HEK293 (cell line): ENCODE measurements around the gene SPACA4.

ENCODE experiments used
- CTCF ChIP-seq: fragments of 450-650 bp; formaldehyde crosslinking; IDR thresholded peaks from 2 replicates; pipeline ENCODE4 v1.5.1; 2016; ENCODE audit warnings: missing biosample characterization, missing genetic modification characterization
- GLI2 ChIP-seq: fragments of 450-650 bp; formaldehyde crosslinking; IDR thresholded peaks from 2 replicates; pipeline ENCODE4; 2017; ENCODE audit warnings: missing biosample characterization, missing genetic modification characterization, low read depth, borderline replicate concordance
- PBX3 ChIP-seq: sonication (generic); formaldehyde crosslinking; IDR thresholded peaks from 2 replicates; pipeline ENCODE4 v1.8.1; 2022; ENCODE audit warnings: mild to moderate bottlenecking, moderate library complexity, missing genetic modification reagents
- ZBTB10 ChIP-seq: fragments of 450-650 bp; formaldehyde crosslinking; IDR thresholded peaks from 2 replicates; pipeline ENCODE4 v1.5.1; 2016; ENCODE audit warnings: missing biosample characterization, missing genetic modification characterization
- ZBTB49 ChIP-seq: fragments of 450-650 bp; formaldehyde crosslinking; IDR thresholded peaks from 2 replicates; pipeline ENCODE4 v1.5.1; 2016; ENCODE audit warnings: missing biosample characterization, missing genetic modification characterization, low read depth
- ZBTB8A ChIP-seq: fragments of 450-650 bp; formaldehyde crosslinking; IDR thresholded peaks from 2 replicates; pipeline ENCODE4 v1.5.1; 2016; ENCODE audit warnings: missing biosample characterization, missing genetic modification characterization
- ZEB2 ChIP-seq: fragments of 450-650 bp; formaldehyde crosslinking; IDR thresholded peaks from 2 replicates; pipeline ENCODE4 v1.5.1; 2016; ENCODE audit warnings: missing biosample characterization, missing genetic modification characterization
- ZNF10 ChIP-seq: fragments of 450-650 bp; formaldehyde crosslinking; IDR thresholded peaks from 2 replicates; pipeline ENCODE4 v1.5.1; 2017; ENCODE audit warnings: missing biosample characterization, missing genetic modification characterization
- ZNF146 ChIP-seq: fragments of 450-650 bp; formaldehyde crosslinking; IDR thresholded peaks from 2 replicates; pipeline ENCODE4 v1.5.1; 2016; ENCODE audit warnings: missing biosample characterization, missing genetic modification characterization
- ZNF362 ChIP-seq: fragments of 450-650 bp; formaldehyde crosslinking; IDR thresholded peaks from 2 replicates; pipeline ENCODE4 v1.5.1; 2016; ENCODE audit warnings: missing biosample characterization, missing genetic modification characterization
- ZNF488 ChIP-seq: fragments of 450-650 bp; formaldehyde crosslinking; IDR thresholded peaks from 2 replicates; pipeline ENCODE4 v1.5.1; 2016; ENCODE audit warnings: missing biosample characterization, missing genetic modification characterization
- ZNF549 ChIP-seq: fragments of 450-650 bp; IDR thresholded peaks from 2 replicates; pipeline ENCODE4 v1.5.1; 2018; ENCODE audit warnings: missing biosample characterization, missing genetic modification characterization, mild to moderate bottlenecking, inconsistent platforms, moderate library complexity
- ZNF555 ChIP-seq: fragments of 450-650 bp; formaldehyde crosslinking; conservative IDR thresholded peaks from 2 replicates; pipeline ENCODE4 v1.5.1; 2017; ENCODE audit warnings: missing biosample characterization, mild to moderate bottlenecking, missing genetic modification characterization, inconsistent platforms
- ZNF560 ChIP-seq: fragments of 450-650 bp; formaldehyde crosslinking; IDR thresholded peaks from 2 replicates; pipeline ENCODE4 v1.5.1; 2017; ENCODE audit warnings: missing biosample characterization, missing genetic modification characterization, borderline replicate concordance
- ZNF585B ChIP-seq: fragments of 450-650 bp; formaldehyde crosslinking; IDR thresholded peaks from 2 replicates; pipeline ENCODE4 v1.5.1; 2016; ENCODE audit warnings: missing biosample characterization, missing genetic modification characterization
- ZNF624 ChIP-seq: fragments of 450-650 bp; formaldehyde crosslinking; IDR thresholded peaks from 2 replicates; pipeline ENCODE4 v1.5.1; 2017; ENCODE audit warnings: missing biosample characterization, missing genetic modification characterization
- ZNF658 ChIP-seq: fragments of 450-650 bp; formaldehyde crosslinking; IDR thresholded peaks from 2 replicates; pipeline ENCODE4; 2016; ENCODE audit warnings: missing biosample characterization, missing genetic modification characterization
- ZNF670 ChIP-seq: fragments of 450-650 bp; formaldehyde crosslinking; IDR thresholded peaks from 2 replicates; pipeline ENCODE4 v1.5.1; 2016; ENCODE audit warnings: missing biosample characterization, missing genetic modification characterization, low read depth
- ZNF792 ChIP-seq: fragments of 450-650 bp; formaldehyde crosslinking; IDR thresholded peaks from 2 replicates; pipeline ENCODE4 v1.5.1; 2016; ENCODE audit warnings: missing biosample characterization, missing genetic modification characterization
- ZNF843 ChIP-seq: fragments of 450-650 bp; formaldehyde crosslinking; IDR thresholded peaks from 2 replicates; pipeline ENCODE4 v1.5.1; 2016; ENCODE audit warnings: missing biosample characterization, missing genetic modification characterization
- ZSCAN30 ChIP-seq: fragments of 450-650 bp; IDR thresholded peaks from 2 replicates; pipeline ENCODE4 v1.5.1; 2018; ENCODE audit warnings: missing biosample characterization, mild to moderate bottlenecking, missing genetic modification characterization, moderate library complexity

The SPACA4 gene

GRCh38 chr19:48568345-48568886 is 38.1 kb upstream of the SPACA4 start (continued):
- TF ChIP-seq ZBTB49 (tag by site-specific recombination) (no peak), ZNF146 (tag by site-specific recombination) (no peak), CTCF (no peak), ZNF670 (no peak), ZNF792 (no peak), ZSCAN30 (tag by site-specific recombination) (no peak), ZNF585B (tag by site-specific recombination) (no peak), ZEB2 (0 out of 2 replicates have a peak, but pooled peaks have one; percentile 44), ZNF843 (tag by site-specific recombination) (no peak), ZNF560 (tag by site-specific recombination) (no peak), ZNF555 (tag by site-specific recombination) (no peak), ZNF658 (tag by site-specific recombination) (no peak), ZNF10 (no peak), ZBTB10 (tag by site-specific recombination) (no peak), ZNF362 (tag by site-specific recombination) (peak; percentile 54; the same call in 1 of the 2 replicates), ZNF488 (tag by site-specific recombination) (no peak), ZBTB8A (peak; percentile 81), ZNF549 (tag by site-specific recombination) (no peak), PBX3 (CRISPR knock-in tag) (no peak), GLI2 (tag by site-specific recombination) (no peak), ZNF624 (tag by site-specific recombination) (no peak)
